ENCODE data around the gene BEST1. TPM values are rescaled to one million over a fixed set of nuclear protein-coding genes. Genes with fewer than 3 reads are reported as not detected.

BEST1 gene
- total and polyA plus RNA-seq, 2 donors (not counting 3 experiments of a cell fraction or from before 2014, with no cell fraction given): 0.04 TPM; not detected in 1

- intact Hi-C loops (cut with micrococcal nuclease) (no loop called here), dilution Hi-C loops (cut with MboI; ENCODE audit: extremely low pct_ligation_motif_present, low sequenced_read_pairs) (no loop called here)
- CTCF ChIA-PET: interaction anchor here (2.6 to 11.1 kb wide), 2 partner anchors 12 to 122 kb away, joined by 7 to 147 read pairs; no protein-coding TSS in a partner anchor
- Histone ChIP-seq H3K79me2 (ENCODE audit: control insufficient read depth, insufficient read depth, low read length) (peaks cover under 1% of the 10 kb centered on the region), H3K4me1 (ENCODE audit: control insufficient read depth, extremely low read depth, insufficient read depth, low read length) (peaks cover 15% of the 10 kb centered on the region), H3K9me3 (replicated peaks; ENCODE audit: control insufficient read depth, insufficient read depth, low read length) (no peaks in the 10 kb centered on the region), H3K4me2 (ENCODE audit: insufficient read depth, low read length) (no peak overlapping the region), H3K36me3 (ENCODE audit: control insufficient read depth in 2 of 2, extremely low read depth in 1 of 2, insufficient read depth in 2 of 2, low read length in 2 of 2) (peaks cover 5 to 6% of the 10 kb centered on the region in 2 experiments), H3K27ac (ENCODE audit: insufficient read depth, low read depth, low read length) (no peak overlapping the region), H4K20me1 (replicated peaks; ENCODE audit: control insufficient read depth, extremely low read depth, insufficient read depth, low read length) (no peaks in the 10 kb centered on the region), H2AFZ (ENCODE audit: low read depth, low read length) (no peak overlapping the region), H3K9ac (replicated peaks; ENCODE audit: extremely low read depth, insufficient read depth, low read length) (no peak overlapping the region), H3K4me3 (replicated peaks in 1 of 3; ENCODE audit: insufficient read depth in 1 of 3, low read depth in 1 of 3, low read length in 3 of 3) (no peak overlapping the region), H3K9me1 (replicated peaks; ENCODE audit: control insufficient read depth, extremely low read depth, insufficient read depth, low read length) (no peaks in the 10 kb centered on the region), H3K27me3 (ENCODE audit: control insufficient read depth in 2 of 2, insufficient read depth in 2 of 2, low read length in 2 of 2) (peaks cover 5% of the 10 kb centered on the region in 2 experiments)
- FAIRE-seq (no peak), DNase-seq (ENCODE audit: low read depth, low spot score) (no peak)
- no TSS peak for BruUV-seq (replicated peaks)
- POLR2A ChIA-PET: no interaction called here
- no peak for TF ChIP-seq POLR2AphosphoS5 (IDR thresholded peaks at IDR 0.05; ENCODE audit: insufficient read depth, low read depth, low read length)
- no peak for TF ChIP-seq FOS (IDR thresholded peaks at IDR 0.05; ENCODE audit: borderline replicate concordance, insufficient read depth, low read length)
- TF ChIP-seq GATA2 (IDR thresholded peaks at IDR 0.05; ENCODE audit: insufficient read depth, insufficient read length, low read depth, low read length): no peak
- TF ChIP-seq EZH2 (IDR thresholded peaks at IDR 0.05; ENCODE audit: borderline replicate concordance, low read depth, low read length, severe bottlenecking): no peak
- no peak for TF ChIP-seq CTCF (IDR thresholded peaks at IDR 0.05; ENCODE audit: extremely low read depth in 1 of 2, insufficient read depth in 1 of 2, low read depth in 1 of 2, low read length in 2 of 2)
- TF ChIP-seq POLR2A (IDR thresholded peaks at IDR 0.05; ENCODE audit: low read depth, low read length): no peak
- TF ChIP-seq, protein P1, sequence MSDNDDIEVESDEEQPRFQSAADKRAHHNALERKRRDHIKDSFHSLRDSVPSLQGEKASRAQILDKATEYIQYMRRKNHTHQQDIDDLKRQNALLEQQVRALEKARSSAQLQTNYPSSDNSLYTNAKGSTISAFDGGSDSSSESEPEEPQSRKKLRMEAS (IDR thresholded peaks at IDR 0.05; ENCODE audit: insufficient read depth, insufficient read length): no peak
- TF ChIP-seq JUN (IDR thresholded peaks at IDR 0.05; ENCODE audit: borderline replicate concordance, insufficient read depth, insufficient read length, low read depth): no peak
- no peak for TF ChIP-seq MYC (IDR thresholded peaks at IDR 0.05; ENCODE audit: low read depth, low read length)
These were observed 9.5 kb downstream of the BEST1 start for GRCh38 chr11:61959678-61960077.
